Measurements from ENCODE around the gene SLC22A1. TPM values are rescaled to one million over a fixed set of nuclear protein-coding genes. Genes with fewer than 3 reads are reported as not detected.

SLC22A1 gene
- total and polyA plus RNA-seq, 5 donors from 2014 or later: 2.5 TPM; not detected in 4

DNA sequence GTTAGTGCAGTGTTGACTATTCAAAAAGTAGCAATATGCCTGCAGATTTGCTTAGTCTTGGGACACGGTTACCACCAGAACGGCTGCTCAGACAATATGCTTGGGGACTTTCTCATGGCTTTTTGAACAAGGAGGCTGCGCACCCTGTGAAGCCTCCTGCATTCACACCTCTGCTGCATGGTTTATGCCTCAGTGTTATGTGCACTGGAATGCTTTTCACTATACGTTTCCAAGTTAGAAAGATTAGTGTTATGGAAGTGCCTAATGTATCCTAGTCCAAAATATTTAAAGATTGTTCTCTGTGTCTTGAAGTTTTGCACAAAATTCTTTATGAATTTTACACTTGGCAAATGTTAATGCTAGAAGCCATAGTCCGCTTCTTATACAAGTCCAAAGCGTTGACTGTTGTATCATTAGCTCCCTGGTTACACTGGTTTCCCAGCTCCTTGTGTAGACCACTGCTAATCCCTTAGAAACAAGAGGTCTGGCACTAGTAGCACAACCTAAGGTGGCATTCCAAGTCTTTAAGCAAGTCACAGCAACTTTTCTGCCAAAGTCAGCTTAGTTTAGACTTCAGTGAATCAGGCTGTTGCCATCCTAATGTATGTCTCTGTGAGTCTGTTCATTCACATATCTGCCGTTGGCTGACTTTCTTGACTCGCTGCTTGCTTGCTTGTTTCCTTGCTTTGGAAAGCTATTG is 26.3 kb upstream of the SLC22A1 start:
- no peaks in the 10 kb centered on the region for H3K9me3 ChIP-seq (ENCODE audit: control insufficient read depth in 2 of 2, low read length in 2 of 2)
- Mint-ChIP-seq H3K27ac (peak overlapping the region in 1 of 3 donors; percentile 47), H3K36me3 (peaks cover 55% of the 10 kb centered on the region), H3K4me1 (peaks cover 2 to 4% (median 2%) of the 10 kb centered on the region in 4 donors), H3K9me3 (no peaks in the 10 kb centered on the region), H3K27me3 (no peaks in the 10 kb centered on the region), H3K4me3 (no peak overlapping the region)
- ATAC-seq (ENCODE audit: low read depth in 2 of 2): no peak
- no peak overlapping the region for H3K4me3 ChIP-seq (ENCODE audit: low read depth, low read length)
- H3K36me3 ChIP-seq (ENCODE audit: control insufficient read depth, insufficient read depth, low read length): peaks cover 75% of the 10 kb centered on the region
- no peaks in the 10 kb centered on the region for H3K4me1 ChIP-seq (ENCODE audit: control insufficient read depth, insufficient read depth, low read length, poor library complexity, severe bottlenecking)
- no peak overlapping the region for H3K27ac ChIP-seq (ENCODE audit: insufficient read depth, low read length, poor library complexity, severe bottlenecking)
- DNase-seq: no peak
- no peaks in the 10 kb centered on the region for H3K27me3 ChIP-seq (ENCODE audit: control insufficient read depth, insufficient read depth, low read length)

GRCh38 chr6:160101277-160102205 is 20.1 kb upstream of the SLC22A1 start:
- H3K4me3 Mint-ChIP-seq: no peak overlapping the region
- no peaks in the 10 kb centered on the region for H3K9me3 ChIP-seq (ENCODE audit: control insufficient read depth in 2 of 2, low read length in 2 of 2)
- H3K4me1 Mint-ChIP-seq: peaks cover 3 to 6% (median 4%) of the 10 kb centered on the region in 4 donors
- H3K27me3 Mint-ChIP-seq: no peaks in the 10 kb centered on the region
- no peak overlapping the region for H3K4me3 ChIP-seq (ENCODE audit: low read depth, low read length)
- ATAC-seq (ENCODE audit: low read depth in 2 of 2) (no peak), DNase-seq (no peak)
- no peak overlapping the region for H3K27ac ChIP-seq (ENCODE audit: insufficient read depth, low read length, poor library complexity, severe bottlenecking)
- peaks cover 54% of the 10 kb centered on the region for H3K36me3 Mint-ChIP-seq
- no peaks in the 10 kb centered on the region for H3K4me1 ChIP-seq (ENCODE audit: control insufficient read depth, insufficient read depth, low read length, poor library complexity, severe bottlenecking)
- no peaks in the 10 kb centered on the region for H3K9me3 Mint-ChIP-seq
- H3K36me3 ChIP-seq (ENCODE audit: control insufficient read depth, insufficient read depth, low read length): peaks cover 67% of the 10 kb centered on the region
- no peaks in the 10 kb centered on the region for H3K27me3 ChIP-seq (ENCODE audit: control insufficient read depth, insufficient read depth, low read length)
- H3K27ac Mint-ChIP-seq: peak overlapping the region in 1 of 3 donors; percentile 50

DNA sequence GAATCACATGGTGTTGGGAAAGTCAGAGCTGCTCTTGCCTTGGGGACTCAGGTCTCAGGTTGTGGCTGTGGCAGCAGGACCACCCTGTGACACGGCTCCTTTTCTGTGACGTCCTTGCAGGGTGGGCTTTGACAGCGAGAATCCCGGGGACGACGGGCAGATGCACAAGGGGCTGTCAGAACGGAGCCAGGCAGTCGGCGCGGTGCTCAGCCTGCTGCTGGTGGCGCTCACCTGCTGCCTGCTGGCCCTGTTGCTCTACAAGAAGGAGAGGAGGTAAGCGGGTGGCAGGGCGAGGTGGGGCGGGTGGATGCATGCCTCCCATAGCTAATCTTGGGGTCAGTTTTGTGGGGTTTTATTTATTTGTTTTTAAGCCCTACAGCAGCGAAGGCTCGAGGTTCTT is 19.2 kb upstream of the SLC22A1 start:
- Mint-ChIP-seq H3K36me3 (peaks cover 49% of the 10 kb centered on the region), H3K4me1 (peaks cover 3 to 5% (median 4%) of the 10 kb centered on the region in 4 donors), H3K27me3 (no peaks in the 10 kb centered on the region), H3K27ac (no peak overlapping the region), H3K9me3 (no peaks in the 10 kb centered on the region), H3K4me3 (no peak overlapping the region)
- Histone ChIP-seq H3K9me3 (ENCODE audit: control insufficient read depth in 2 of 2, low read length in 2 of 2) (no peaks in the 10 kb centered on the region), H3K4me3 (ENCODE audit: low read depth, low read length) (no peak overlapping the region), H3K27ac (ENCODE audit: insufficient read depth, low read length, poor library complexity, severe bottlenecking) (no peak overlapping the region), H3K36me3 (ENCODE audit: control insufficient read depth, insufficient read depth, low read length) (peaks cover 61% of the 10 kb centered on the region), H3K4me1 (ENCODE audit: control insufficient read depth, insufficient read depth, low read length, poor library complexity, severe bottlenecking) (no peaks in the 10 kb centered on the region), H3K27me3 (ENCODE audit: control insufficient read depth, insufficient read depth, low read length) (no peaks in the 10 kb centered on the region)
- DNase-seq (no peak), ATAC-seq (ENCODE audit: low read depth in 2 of 2) (no peak)

DNA sequence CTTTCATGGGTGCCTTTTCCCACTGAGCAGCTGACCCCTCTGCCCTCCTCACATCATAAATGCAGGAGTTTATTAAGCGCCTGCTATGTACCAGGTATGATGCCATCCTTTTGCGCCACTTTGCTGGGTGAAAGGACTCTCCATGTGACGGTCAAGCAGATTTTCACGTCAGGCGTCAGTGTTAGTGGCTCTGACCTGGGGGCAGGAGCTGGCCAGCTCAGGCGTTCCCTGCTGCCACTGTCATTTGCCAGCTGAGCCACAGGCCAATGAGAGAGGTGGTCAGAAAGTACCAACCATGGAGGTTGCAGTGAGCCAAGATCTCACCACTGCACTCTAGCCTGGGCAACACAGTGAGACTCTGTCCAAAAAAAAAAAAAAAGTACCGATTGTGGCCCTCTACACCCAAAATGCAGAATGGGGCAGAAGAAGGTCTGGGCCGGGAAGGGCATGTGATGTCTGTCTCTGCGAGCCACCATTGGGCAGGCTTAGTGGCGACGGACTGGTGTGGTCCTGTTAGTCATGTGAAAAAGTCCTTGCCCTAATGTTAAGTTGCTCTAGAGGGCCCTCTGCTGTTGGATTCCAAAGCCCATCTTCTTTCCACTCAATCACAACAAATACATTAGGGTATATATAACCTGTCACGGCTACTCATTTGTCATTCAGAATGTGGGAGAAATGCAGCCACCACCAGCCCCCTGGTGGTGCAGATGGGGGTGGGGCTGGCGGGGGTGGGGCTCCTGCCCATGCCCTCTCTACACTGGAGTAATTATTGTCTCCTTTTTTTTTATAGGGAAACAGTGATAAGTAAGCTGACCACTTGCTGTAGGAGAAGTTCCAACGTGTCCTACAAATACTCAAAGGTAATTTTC is 18.4 kb upstream of the SLC22A1 start:
- no peaks in the 10 kb centered on the region for H3K9me3 ChIP-seq (ENCODE audit: control insufficient read depth in 2 of 2, low read length in 2 of 2)
- H3K4me3 ChIP-seq (ENCODE audit: low read depth, low read length): no peak overlapping the region
- no peaks in the 10 kb centered on the region for H3K27me3 ChIP-seq (ENCODE audit: control insufficient read depth, insufficient read depth, low read length)
- Mint-ChIP-seq H3K27ac (no peak overlapping the region), H3K27me3 (no peaks in the 10 kb centered on the region), H3K9me3 (no peaks in the 10 kb centered on the region), H3K4me3 (no peak overlapping the region), H3K36me3 (peaks cover 45% of the 10 kb centered on the region), H3K4me1 (peaks cover 5% of the 10 kb centered on the region in 4 donors)
- peak in 2 of 3 donors; percentile 5 to 45 for DNase-seq
- H3K27ac ChIP-seq (ENCODE audit: insufficient read depth, low read length, poor library complexity, severe bottlenecking): no peak overlapping the region
- no peak for ATAC-seq (ENCODE audit: low read depth in 2 of 2)
- peaks cover 56% of the 10 kb centered on the region for H3K36me3 ChIP-seq (ENCODE audit: control insufficient read depth, insufficient read depth, low read length)
- H3K4me1 ChIP-seq (ENCODE audit: control insufficient read depth, insufficient read depth, low read length, poor library complexity, severe bottlenecking): no peaks in the 10 kb centered on the region

- Mint-ChIP-seq H3K4me1 (peaks cover 5 to 8% (median 5%) of the 10 kb centered on the region in 4 donors), H3K27ac (no peak overlapping the region), H3K36me3 (peaks cover 42% of the 10 kb centered on the region), H3K27me3 (no peaks in the 10 kb centered on the region), H3K4me3 (no peak overlapping the region), H3K9me3 (no peaks in the 10 kb centered on the region)
- H3K4me3 ChIP-seq (ENCODE audit: low read depth, low read length): no peak overlapping the region
- no peaks in the 10 kb centered on the region for H3K9me3 ChIP-seq (ENCODE audit: control insufficient read depth in 2 of 2, low read length in 2 of 2)
- no peak for ATAC-seq (ENCODE audit: low read depth in 2 of 2)
- no peaks in the 10 kb centered on the region for H3K27me3 ChIP-seq (ENCODE audit: control insufficient read depth, insufficient read depth, low read length)
- H3K4me1 ChIP-seq (ENCODE audit: control insufficient read depth, insufficient read depth, low read length, poor library complexity, severe bottlenecking): no peaks in the 10 kb centered on the region
- H3K27ac ChIP-seq (ENCODE audit: insufficient read depth, low read length, poor library complexity, severe bottlenecking): no peak overlapping the region
- H3K36me3 ChIP-seq (ENCODE audit: control insufficient read depth, insufficient read depth, low read length): peaks cover 52% of the 10 kb centered on the region
- DNase-seq: no peak
Observed at GRCh38 chr6:160103825-160104100, 17.9 kb upstream of the SLC22A1 start.

GRCh38 chr6:160104821-160105517 is 16.6 kb upstream of the SLC22A1 start:
- H3K4me1 Mint-ChIP-seq: peaks cover 4 to 16% (median 10%) of the 10 kb centered on the region in 4 donors

GRCh38 chr6:160106010-160106409 is 15.6 kb upstream of the SLC22A1 start:
- Histone ChIP-seq H3K27me3 (ENCODE audit: control insufficient read depth, insufficient read depth, low read length) (no peaks in the 10 kb centered on the region), H3K36me3 (ENCODE audit: control insufficient read depth, insufficient read depth, low read length) (peaks cover 46% of the 10 kb centered on the region), H3K4me1 (ENCODE audit: control insufficient read depth, insufficient read depth, low read length, poor library complexity, severe bottlenecking) (no peaks in the 10 kb centered on the region), H3K4me3 (ENCODE audit: low read depth, low read length) (no peak overlapping the region), H3K27ac (ENCODE audit: insufficient read depth, low read length, poor library complexity, severe bottlenecking) (no peak overlapping the region), H3K9me3 (ENCODE audit: control insufficient read depth in 2 of 2, low read length in 2 of 2) (no peaks in the 10 kb centered on the region)
- Mint-ChIP-seq H3K9me3 (no peaks in the 10 kb centered on the region), H3K4me3 (no peak overlapping the region), H3K4me1 (peaks cover 5 to 19% (median 13%) of the 10 kb centered on the region in 4 donors), H3K27me3 (no peaks in the 10 kb centered on the region), H3K27ac (no peak overlapping the region), H3K36me3 (peaks cover 42% of the 10 kb centered on the region)
- no peak for ATAC-seq (ENCODE audit: low read depth in 2 of 2)
- no peak for DNase-seq

More at GRCh38 chr6:160104821-160105517, 16.6 kb upstream of the SLC22A1 start:
- H3K27me3 ChIP-seq (ENCODE audit: control insufficient read depth, insufficient read depth, low read length): no peaks in the 10 kb centered on the region
- no peak overlapping the region for H3K4me3 ChIP-seq (ENCODE audit: low read depth, low read length)
- ATAC-seq (ENCODE audit: low read depth in 2 of 2): no peak
- H3K27ac ChIP-seq (ENCODE audit: insufficient read depth, low read length, poor library complexity, severe bottlenecking): no peak overlapping the region
- H3K36me3 ChIP-seq (ENCODE audit: control insufficient read depth, insufficient read depth, low read length): peaks cover 47% of the 10 kb centered on the region
- Mint-ChIP-seq H3K9me3 (no peaks in the 10 kb centered on the region), H3K27me3 (no peaks in the 10 kb centered on the region), H3K4me3 (no peak overlapping the region), H3K36me3 (peaks cover 39% of the 10 kb centered on the region), H3K27ac (peak overlapping the region in 2 of 3 donors; percentile 44 to 75)
- DNase-seq: no peak
- no peaks in the 10 kb centered on the region for H3K9me3 ChIP-seq (ENCODE audit: control insufficient read depth in 2 of 2, low read length in 2 of 2)
- H3K4me1 ChIP-seq (ENCODE audit: control insufficient read depth, insufficient read depth, low read length, poor library complexity, severe bottlenecking): no peaks in the 10 kb centered on the region

All from CD4-positive, CD25-positive, alpha-beta regulatory T cell (primary cell).